Measurements from ENCODE around the gene ANKRD23. TPM values are rescaled to one million over a fixed set of nuclear protein-coding genes. Genes with fewer than 3 reads are reported as not detected.

Gene ANKRD23
- polyA plus RNA-seq, 1 of the 3 experiments (the other 2 are of a cell fraction): 3.1 TPM

GRCh38 chr2:96887493-96888012, 43.7 kb upstream of the ANKRD23 start:
- no peaks in the 10 kb centered on the region for H4K20me1 ChIP-seq (ENCODE audit: insufficient read depth)
- H3F3A ChIP-seq (replicated peaks; ENCODE audit: insufficient read depth): no peaks in the 10 kb centered on the region
- no peaks in the 10 kb centered on the region for H3K36me3 ChIP-seq (replicated peaks in 1 of 2; ENCODE audit: control insufficient read depth in 1 of 2, insufficient read depth in 2 of 2, low read length in 1 of 2)
- H3K79me2 ChIP-seq (ENCODE audit: insufficient read depth): no peaks in the 10 kb centered on the region
- no peaks in the 10 kb centered on the region for H3K9me2 ChIP-seq
- H3K27ac ChIP-seq (ENCODE audit: low read depth in 2 of 2, low read length in 1 of 2): no peak overlapping the region
- no peak for DNase-seq
- peaks cover 0 to 36% of the 10 kb centered on the region in 2 experiments; a peak in 1 of 4 replicates for H3K4me1 ChIP-seq (ENCODE audit: control insufficient read depth in 1 of 2, insufficient read depth in 2 of 2, low read depth in 1 of 2, low read length in 1 of 2)
- 84% methylated on average over 15 of the region's 18 CpGs for WGBS (ENCODE audit: low lambda C conversion rate)
- no peak overlapping the region for H2AFZ ChIP-seq (ENCODE audit: low read depth)
- POLR2A ChIA-PET: no interaction called here
- no peak for TF ChIP-seq ZBTB33 (IDR thresholded peaks at IDR 0.05; ENCODE audit: borderline replicate concordance, low read depth)
- TF ChIP-seq FOXJ3 (CRISPR knock-in tag; IDR thresholded peaks at IDR 0.05): no peak
- TF ChIP-seq GABPA (IDR thresholded peaks at IDR 0.05; ENCODE audit: low read depth): no peak
- no peak for TF ChIP-seq NRF1 (IDR thresholded peaks at IDR 0.05; ENCODE audit: low read depth, low read length)
- no peak for TF ChIP-seq RFX5 (IDR thresholded peaks at IDR 0.05; ENCODE audit: low read length)
- TF ChIP-seq CHD2 (IDR thresholded peaks at IDR 0.05; ENCODE audit: low read length, partially characterized antibody): no peak
- TF ChIP-seq GATA2 (CRISPR knock-in tag; IDR thresholded peaks at IDR 0.05): no peak
- no peak for TF ChIP-seq EP300 (IDR thresholded peaks at IDR 0.05; ENCODE audit: borderline replicate concordance in 1 of 2, low read depth in 1 of 2, low read length in 1 of 2)
- no peak for TF ChIP-seq NFIC (IDR thresholded peaks at IDR 0.05; ENCODE audit: borderline replicate concordance)
- TF ChIP-seq FOXM1 (IDR thresholded peaks at IDR 0.05; ENCODE audit: low read depth): no peak
- TF ChIP-seq USF2 (IDR thresholded peaks at IDR 0.05; ENCODE audit: borderline replicate concordance, low read depth, low read length): no peak
- TF ChIP-seq SMC3 (IDR thresholded peaks at IDR 0.05; ENCODE audit: low read depth, low read length): no peak
- TF ChIP-seq RCOR1 (IDR thresholded peaks at IDR 0.05; ENCODE audit: low read length): no peak
- no peak for TF ChIP-seq RAD21 (IDR thresholded peaks at IDR 0.05; ENCODE audit: low read length)
- no peak for TF ChIP-seq MAX (IDR thresholded peaks at IDR 0.05; ENCODE audit: low read depth)
- TF ChIP-seq SIN3A (IDR thresholded peaks at IDR 0.05; ENCODE audit: borderline replicate concordance, low read depth, low read length): no peak
- no peak for TF ChIP-seq CTCF (IDR thresholded peaks at IDR 0.05)
- TF ChIP-seq EZH2phosphoT487 (IDR thresholded peaks at IDR 0.05; ENCODE audit: borderline replicate concordance, low read depth): no peak
- no peak for TF ChIP-seq TCF12 (IDR thresholded peaks at IDR 0.05)
- no peak for TF ChIP-seq TAF1 (IDR thresholded peaks at IDR 0.05; ENCODE audit: borderline replicate concordance, low read depth, low read length)
- H3K4me2 ChIP-seq: no peak overlapping the region
- no peak overlapping the region for H3K9ac ChIP-seq
- H3K9me3 ChIP-seq: no peaks in the 10 kb centered on the region
- CTCF ChIA-PET: interaction anchor here (0.9 to 1.6 kb wide), 4 partner anchors 9 to 64 kb away, joined by 3 to 6 read pairs (median 6); partner anchors contain the start of gene ANKRD39
- H3K4me3 ChIP-seq (ENCODE audit: low read depth in 2 of 2, low read length in 1 of 2): no peak overlapping the region
- no peaks in the 10 kb centered on the region for H3K27me3 ChIP-seq (ENCODE audit: insufficient read depth)
